OCI-LY7 (cell line): ENCODE results near the gene PTPRN. TPM values are rescaled to one million over a fixed set of nuclear protein-coding genes. Genes with fewer than 3 reads are reported as not detected.

Experiments
- BruUV-seq: library from RNA; stranded (reverse); fragments of 400-500 nt; replicated peaks from 2 replicates; lab custom pipeline; 2021; lab: Mats Ljungman, UMichigan
- CTCF ChIA-PET: fragments of 300-600 bp; sonication (Branson Sonifier 250); formaldehyde crosslinking; loops from one replicate; lab custom pipeline; 2022; ENCODE audit warnings: antibody characterized with exemption; ENCODE audit not compliant: unreplicated experiment; lab: Charles Lee
- POLR2A ChIA-PET: fragments of 300-600 bp; sonication (Branson Sonifier 250); formaldehyde crosslinking; loops from one replicate; lab custom pipeline; 2022; ENCODE audit warnings: antibody characterized with exemption; lab: Charles Lee
- DNase-seq: peaks from one replicate; pipeline ENCODE4 v3.0.0-alpha.2; 2015; ENCODE audit warnings: low spot score
- H2AFZ ChIP-seq: fragments of 200-600 bp; sonication (generic), shearing (Covaris generic); 2 replicates; pipeline ENCODE4 v1.6.1; 2014; ENCODE audit warnings: mild to moderate bottlenecking, antibody characterized with exemption, low read length, moderate library complexity
- H3K27ac ChIP-seq: fragments of 200-600 bp; sonication (generic); 2 replicates; pipeline ENCODE4 v1.5.1; 2014; ENCODE audit warnings: mixed run types, low read depth, mild to moderate bottlenecking, moderate library complexity, low read length, inconsistent platforms; ENCODE audit not compliant: poor library complexity, severe bottlenecking
- H3K36me3 ChIP-seq: fragments of 200-600 bp; sonication (generic); 2 replicates; pipeline ENCODE4 v1.6.1; 2014; ENCODE audit warnings: mild to moderate bottlenecking, antibody characterized with exemption, low read length, moderate library complexity, mixed read lengths; ENCODE audit not compliant: insufficient read depth
- H3K4me1 ChIP-seq: fragments of 200-600 bp; sonication (generic); 2 replicates; pipeline ENCODE4 v1.5.1; 2014; ENCODE audit warnings: mild to moderate bottlenecking, low read length; ENCODE audit not compliant: insufficient read depth, poor library complexity, severe bottlenecking
- H3K4me2 ChIP-seq: fragments of 200-600 bp; sonication (generic); 2 replicates; pipeline ENCODE4 v1.6.1; 2014; ENCODE audit warnings: mild to moderate bottlenecking, low read length
- H3K4me3 ChIP-seq: fragments of 200-600 bp; sonication (generic); 2 replicates; pipeline ENCODE4 v1.5.1; 2014; ENCODE audit warnings: mild to moderate bottlenecking, low read depth, low read length; ENCODE audit not compliant: poor library complexity, severe bottlenecking
- H3K79me2 ChIP-seq: fragments of 200-600 bp; sonication (generic); 2 replicates; pipeline ENCODE4 v1.6.1; 2016; ENCODE audit warnings: low read depth, mild to moderate bottlenecking, low read length, moderate library complexity, mixed read lengths; ENCODE audit not compliant: insufficient read depth
- H3K9me2 ChIP-seq: fragments of 200-600 bp; sonication (generic); 2 replicates; pipeline ENCODE4 v1.6.1; 2016; ENCODE audit warnings: mild to moderate bottlenecking, low read length, mixed read lengths; ENCODE audit not compliant: insufficient read depth
- H3K9me3 ChIP-seq: fragments of 200-600 bp; sonication (generic); 2 replicates; pipeline ENCODE4 v1.6.1; 2014; ENCODE audit warnings: mild to moderate bottlenecking, mixed run types, low read length, mixed read lengths
- H4K20me1 ChIP-seq: fragments of 200-600 bp; sonication (generic); 2 replicates; pipeline ENCODE4 v1.6.1; 2014; ENCODE audit warnings: mild to moderate bottlenecking, antibody characterized with exemption, low read length, moderate library complexity, mixed read lengths; ENCODE audit not compliant: insufficient read depth
- EZH2phosphoT487 ChIP-seq: fragments of 200-600 bp; sonication (generic); IDR thresholded peaks from 2 replicates; pipeline ENCODE4 v1.6.1; 2018; ENCODE audit warnings: low read depth, borderline replicate concordance, mild to moderate bottlenecking, mixed run types, antibody characterized with exemption, low read length, moderate library complexity, mixed read lengths
- intact Hi-C: fragments of 100-400 bp; cut with micrococcal nuclease; formaldehyde crosslinking; loops from one replicate; pipeline ENCODE4 v1.10.0; 2022; ENCODE audit not compliant: unreplicated experiment
- total RNA-seq, 2 experiments: library from RNA; depleted of rRNA in 1 of 2; stranded (reverse); fragments of >200 nt in 1 of 2; shearing (Covaris generic) in 1 of 2; gene quantifications; 2 replicates each; pipeline ENCODE4 v1.2.3, GENCODE V29; 2014 to 2022
- TF ChIP-seq, protein P1 (sequence below): fragments of 200-600 bp; sonication (generic); conservative IDR thresholded peaks from 2 replicates; pipeline ENCODE4 v1.5.1; 2014; ENCODE audit warnings: mild to moderate bottlenecking, antibody characterized with exemption, low read length, moderate library complexity, mixed read lengths

The PTPRN gene
- total RNA-seq, 2 experiments from 2014 or later = not detected

- no peak for DNase-seq
- POLR2A ChIA-PET = interaction anchor here (0.6 to 2.2 kb wide), 2 partner anchors 9 to 33 kb away, joined by 5 to 7 read pairs; no protein-coding TSS in a partner anchor
- H4K20me1 ChIP-seq = no peaks in the 10 kb centered on the region
- H3K36me3 ChIP-seq = peaks cover 47% of the 10 kb centered on the region
- BruUV-seq = no TSS peak
- CTCF ChIA-PET = no interaction called here
- H3K4me2 ChIP-seq = no peak overlapping the region
- peaks cover under 1% of the 10 kb centered on the region; the same call in 1 of the 2 replicates for H3K79me2 ChIP-seq
- intact Hi-C loops = no loop called here
- peaks cover 5% of the 10 kb centered on the region for H3K4me1 ChIP-seq
- H2AFZ ChIP-seq = no peak overlapping the region
- no peak overlapping the region for H3K4me3 ChIP-seq
- no peaks in the 10 kb centered on the region for H3K9me2 ChIP-seq
- TF ChIP-seq, protein P1, sequence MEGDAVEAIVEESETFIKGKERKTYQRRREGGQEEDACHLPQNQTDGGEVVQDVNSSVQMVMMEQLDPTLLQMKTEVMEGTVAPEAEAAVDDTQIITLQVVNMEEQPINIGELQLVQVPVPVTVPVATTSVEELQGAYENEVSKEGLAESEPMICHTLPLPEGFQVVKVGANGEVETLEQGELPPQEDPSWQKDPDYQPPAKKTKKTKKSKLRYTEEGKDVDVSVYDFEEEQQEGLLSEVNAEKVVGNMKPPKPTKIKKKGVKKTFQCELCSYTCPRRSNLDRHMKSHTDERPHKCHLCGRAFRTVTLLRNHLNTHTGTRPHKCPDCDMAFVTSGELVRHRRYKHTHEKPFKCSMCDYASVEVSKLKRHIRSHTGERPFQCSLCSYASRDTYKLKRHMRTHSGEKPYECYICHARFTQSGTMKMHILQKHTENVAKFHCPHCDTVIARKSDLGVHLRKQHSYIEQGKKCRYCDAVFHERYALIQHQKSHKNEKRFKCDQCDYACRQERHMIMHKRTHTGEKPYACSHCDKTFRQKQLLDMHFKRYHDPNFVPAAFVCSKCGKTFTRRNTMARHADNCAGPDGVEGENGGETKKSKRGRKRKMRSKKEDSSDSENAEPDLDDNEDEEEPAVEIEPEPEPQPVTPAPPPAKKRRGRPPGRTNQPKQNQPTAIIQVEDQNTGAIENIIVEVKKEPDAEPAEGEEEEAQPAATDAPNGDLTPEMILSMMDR = no peak
- TF ChIP-seq EZH2phosphoT487 = no peak
- no peaks in the 10 kb centered on the region for H3K9me3 ChIP-seq
- H3K27ac ChIP-seq = no peak overlapping the region
Measured at GRCh38 chr2:219285894-219286425, 23.2 kb downstream of the PTPRN start.

- Histone ChIP-seq H3K4me1 (peaks cover 11% of the 10 kb centered on the region), H3K9me3 (no peaks in the 10 kb centered on the region), H3K27ac (no peak overlapping the region), H3K4me2 (no peak overlapping the region), H3K4me3 (no peak overlapping the region), H3K9me2 (no peaks in the 10 kb centered on the region), H3K36me3 (peaks cover 53% of the 10 kb centered on the region), H4K20me1 (peaks cover 1% of the 10 kb centered on the region), H2AFZ (no peak overlapping the region), H3K79me2 (peaks cover 7% of the 10 kb centered on the region; the same call in 1 of the 2 replicates)
- DNase-seq = no peak
- CTCF ChIA-PET = no interaction called here
- POLR2A ChIA-PET = interaction anchor here (0.6 to 2.2 kb wide), 2 partner anchors 10 to 33 kb away, joined by 5 to 7 read pairs; no protein-coding TSS in a partner anchor
- TF ChIP-seq, protein P1 = no peak
- no peak for TF ChIP-seq EZH2phosphoT487
- intact Hi-C loops = no loop called here
- no TSS peak for BruUV-seq
Measured at GRCh38 chr2:219285373-219285735, 23.8 kb downstream of the PTPRN start.
